Activated gamma-delta T cell treated with anti-CD3 and anti-CD28 coated beads, Interleukin-2, amount 50 U/mL, for 16 hours (primary cell): ENCODE data around the gene PLPPR1.

Source experiments
- DNase-seq: peaks from one replicate; pipeline ENCODE4 v3.0.0-alpha.2; 2020; ENCODE audit warnings: low read depth

The PLPPR1 gene

DNA sequence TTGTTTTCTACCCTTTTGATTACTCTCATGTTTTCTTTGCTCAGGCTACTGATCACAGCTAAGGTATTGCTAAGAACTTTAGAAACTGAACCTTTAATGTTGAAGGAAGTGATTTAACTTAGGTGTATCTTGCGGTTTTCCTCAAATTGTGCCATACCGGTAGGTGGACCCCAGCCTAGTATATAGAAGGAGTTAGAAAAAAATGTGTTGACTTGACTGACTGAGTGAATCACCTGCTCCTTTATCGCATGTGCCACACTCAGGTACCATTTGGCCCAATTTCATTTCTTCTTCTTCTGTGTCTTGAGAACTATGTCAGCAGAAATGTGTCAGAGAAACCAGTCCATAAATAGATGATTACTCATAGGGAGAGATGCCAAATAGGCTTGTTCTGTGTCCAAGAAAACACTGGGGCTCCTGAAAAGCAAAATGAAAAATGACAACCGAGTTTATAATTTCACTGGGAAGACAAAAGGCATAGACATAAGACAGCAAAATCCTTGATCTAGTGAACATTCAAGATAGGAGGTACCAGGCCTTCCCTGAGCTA is 19.4 kb downstream of the PLPPR1 start:
- no peak for DNase-seq

DNA sequence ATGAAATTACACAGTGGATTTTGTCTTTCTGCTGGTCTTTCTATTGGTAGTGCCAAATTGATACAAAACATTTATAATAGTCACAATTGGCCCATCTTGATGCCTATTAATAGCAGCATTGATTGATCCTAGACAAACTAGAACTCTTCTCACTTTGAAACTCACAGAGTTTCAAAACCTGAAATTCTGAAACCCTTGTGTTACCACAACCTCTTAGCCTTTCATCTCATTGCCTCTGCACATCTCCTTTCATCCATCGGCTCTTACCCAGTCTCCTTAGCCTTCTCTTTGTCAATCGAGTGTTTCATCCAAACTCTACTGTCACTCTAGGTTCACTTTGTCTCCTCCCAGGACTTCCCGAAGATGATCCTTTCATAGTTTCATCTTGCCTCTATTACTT is 22.1 kb downstream of the PLPPR1 start:
- DNase-seq, result no peak

DNA sequence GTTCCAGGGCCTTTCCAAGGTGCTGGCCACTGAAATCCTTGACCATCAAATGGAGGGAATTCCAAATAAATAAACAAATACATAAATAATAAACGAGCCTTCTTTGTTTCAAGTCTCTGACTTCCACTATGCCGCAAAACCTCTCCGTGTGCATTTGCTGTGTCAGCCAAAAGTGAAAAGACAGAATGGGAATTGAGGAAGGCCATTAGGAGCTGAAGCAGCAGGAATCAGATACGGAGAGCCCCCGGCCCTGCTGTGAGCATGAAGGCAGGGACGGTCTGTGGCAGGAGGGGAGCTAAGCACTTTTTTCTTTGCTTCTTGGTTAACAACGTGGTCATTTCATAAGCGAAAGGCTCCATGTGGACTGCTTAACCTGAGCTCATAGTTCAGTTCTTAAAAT is 26.1 kb downstream of the PLPPR1 start:
- DNase-seq, result no peak

DNA sequence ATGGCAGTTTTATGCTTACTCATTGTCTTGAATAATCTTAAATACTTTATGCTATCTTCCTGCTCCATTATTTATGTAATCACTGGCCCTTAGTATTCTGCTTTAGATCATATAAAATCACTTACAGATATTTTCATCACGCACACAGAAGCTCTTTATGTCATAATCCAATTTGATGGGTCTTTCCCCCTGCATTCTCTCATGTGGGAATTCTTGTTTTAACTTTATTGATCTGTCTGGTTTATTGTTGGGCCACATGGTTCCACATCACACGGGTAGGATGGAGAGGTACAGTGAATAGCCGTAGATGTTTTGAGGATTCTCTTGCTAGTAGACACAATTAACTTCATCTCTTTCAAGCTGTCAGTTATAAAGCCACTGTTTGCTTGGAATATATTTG is 27.0 kb downstream of the PLPPR1 start:
- DNase-seq, result no peak

DNA sequence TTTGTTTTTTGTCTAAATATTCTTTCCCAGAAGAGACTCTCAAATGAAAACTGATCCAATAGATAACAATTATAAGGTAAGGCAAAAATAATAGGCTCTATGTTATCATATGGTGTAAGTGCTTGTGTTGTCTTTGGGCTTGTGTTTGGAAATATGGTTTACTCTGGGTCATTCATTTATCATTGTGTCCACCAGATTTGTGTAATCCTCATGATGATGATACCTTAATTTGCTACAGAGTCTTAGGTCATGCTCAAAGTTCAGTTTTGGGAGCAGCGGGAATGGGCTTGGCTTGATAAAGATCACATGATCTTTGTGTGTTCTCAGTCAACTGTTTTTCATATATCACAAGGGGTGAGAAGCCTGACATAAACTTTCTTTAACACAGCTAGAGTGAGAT is 34.2 kb downstream of the PLPPR1 start:
- no peak for DNase-seq

DNA sequence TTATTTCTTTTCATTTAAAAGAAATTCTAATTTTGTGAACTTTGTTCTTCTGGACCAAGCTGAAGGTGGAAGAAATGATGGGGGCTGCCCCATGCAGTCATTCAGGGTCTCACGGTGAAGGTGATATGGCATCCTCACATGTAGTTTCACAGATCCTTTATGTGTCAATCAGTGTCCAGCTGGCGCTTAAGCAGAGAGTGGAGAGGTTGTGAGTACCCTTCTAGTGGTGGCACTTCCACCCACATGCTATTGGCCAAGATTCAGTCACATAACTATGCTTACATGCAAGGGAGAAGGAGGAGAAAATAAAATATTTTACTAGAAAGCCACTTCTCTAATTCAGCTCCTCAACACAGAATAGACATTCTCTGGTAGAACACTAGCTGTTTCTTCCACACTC is 34.7 kb downstream of the PLPPR1 start:
- no peak for DNase-seq

DNA sequence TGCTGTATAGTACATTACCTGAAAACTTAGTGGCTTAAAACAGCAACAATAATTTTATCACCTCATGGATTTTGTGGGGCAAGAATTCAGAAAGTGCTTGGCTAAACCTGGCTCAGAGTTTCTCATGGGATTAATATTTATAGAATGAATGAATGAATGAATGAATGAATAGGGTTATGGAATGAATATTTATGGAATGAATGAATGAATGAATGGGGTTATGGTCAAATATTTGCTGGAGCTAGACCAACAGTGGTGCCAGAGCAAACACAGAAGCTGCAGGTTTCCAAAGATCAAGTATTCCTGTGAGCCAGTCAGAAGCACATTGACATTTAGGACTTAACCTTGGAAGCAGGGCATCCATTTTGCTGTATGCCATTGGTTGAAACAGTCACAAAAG is 35.7 kb downstream of the PLPPR1 start:
- no peak for DNase-seq

DNA sequence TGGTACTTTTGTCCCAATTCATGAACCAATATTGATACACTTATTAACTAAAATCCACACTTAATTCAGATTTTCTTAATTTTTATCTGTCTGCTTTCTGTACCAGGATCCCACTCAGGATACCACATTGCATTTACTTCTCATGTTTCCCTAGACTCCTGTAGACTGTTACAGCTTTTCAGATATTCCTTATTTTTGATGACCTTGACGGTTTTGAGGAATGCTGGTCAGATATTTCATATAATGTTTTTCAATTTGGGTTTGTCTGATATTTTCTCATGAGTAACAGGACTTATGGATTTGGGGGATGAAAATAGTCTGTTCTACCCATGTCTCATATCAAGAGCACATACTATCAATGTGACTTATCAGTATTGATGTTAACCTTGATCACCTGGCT is 37.4 kb downstream of the PLPPR1 start:
- no peak for DNase-seq

DNA sequence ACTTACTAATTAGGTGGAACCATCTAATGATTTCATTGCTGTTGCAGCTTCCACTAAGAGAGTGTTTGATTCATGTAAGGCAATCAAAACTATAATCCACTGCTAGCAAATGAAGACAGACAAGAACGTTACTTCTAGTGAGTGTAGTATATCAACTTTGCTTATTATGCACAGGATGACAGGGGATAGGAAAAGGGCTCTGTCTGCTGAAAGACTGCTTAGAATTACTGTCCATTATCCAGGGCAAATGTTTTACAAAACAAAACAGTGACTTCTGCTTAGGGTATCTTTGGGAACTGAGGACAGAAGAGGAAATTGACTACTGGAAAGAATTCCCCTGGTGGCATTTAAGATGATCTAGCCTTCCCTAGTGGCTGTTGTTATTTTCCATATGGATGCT is 40.2 kb downstream of the PLPPR1 start:
- DNase-seq, result no peak

DNA sequence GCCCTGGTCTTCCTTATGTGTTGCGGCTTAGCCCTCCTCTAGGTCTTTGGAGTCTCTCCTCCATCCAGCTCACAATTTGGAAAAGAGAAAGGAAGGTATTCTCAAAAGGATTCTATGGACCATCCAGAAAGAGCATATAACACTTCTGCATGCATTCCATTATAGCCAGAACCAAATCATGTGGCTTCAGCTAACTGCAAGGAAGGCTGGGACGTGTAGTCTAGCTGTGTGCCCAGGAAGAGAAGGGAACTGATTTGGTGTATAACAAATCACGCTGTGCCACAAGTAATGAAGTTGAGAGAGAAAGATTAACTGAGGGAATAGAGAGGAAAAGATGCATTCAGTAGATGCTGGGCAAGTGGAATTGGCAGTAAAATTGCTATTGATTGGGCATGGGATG is 43.7 kb downstream of the PLPPR1 start:
- no peak for DNase-seq

DNA sequence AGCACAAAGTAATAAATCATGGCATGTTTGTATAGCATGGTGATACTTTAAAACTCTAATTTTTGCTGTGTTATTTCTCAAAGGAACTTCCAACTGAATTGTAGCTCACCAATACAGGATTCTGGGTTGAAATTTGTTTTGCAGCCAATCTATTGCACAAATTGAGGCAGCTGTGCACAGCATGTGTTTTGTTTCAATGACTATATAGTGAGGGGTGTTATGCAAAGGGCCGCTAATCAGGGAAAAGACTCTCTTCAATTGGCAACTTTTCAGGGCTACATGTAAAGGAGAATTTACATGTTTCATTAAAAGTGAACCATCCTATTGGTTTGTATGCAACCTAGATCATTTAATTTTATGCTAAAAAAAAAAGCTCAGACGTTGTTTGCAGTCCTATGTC is 44.6 kb downstream of the PLPPR1 start:
- DNase-seq, result no peak

DNA sequence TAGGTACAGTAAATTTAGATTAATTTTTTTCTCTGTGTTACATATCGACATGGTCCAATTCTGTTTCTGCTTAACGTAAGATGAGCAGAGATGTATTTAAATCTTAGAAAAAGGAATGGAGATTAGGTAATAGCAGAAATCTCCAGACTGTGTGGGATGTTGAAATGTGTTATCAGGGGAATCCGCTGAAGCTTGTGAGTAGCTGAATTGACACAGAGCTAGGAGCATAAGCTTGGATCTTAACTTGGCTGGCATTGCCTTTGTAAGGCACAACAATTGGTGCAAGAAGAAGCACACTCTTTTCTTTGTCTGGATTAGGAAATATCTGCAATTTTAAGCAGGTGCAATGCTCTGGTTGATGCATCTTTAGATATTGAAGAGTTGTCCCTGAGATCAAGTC is 53.1 kb downstream of the PLPPR1 start:
- no peak for DNase-seq

DNA sequence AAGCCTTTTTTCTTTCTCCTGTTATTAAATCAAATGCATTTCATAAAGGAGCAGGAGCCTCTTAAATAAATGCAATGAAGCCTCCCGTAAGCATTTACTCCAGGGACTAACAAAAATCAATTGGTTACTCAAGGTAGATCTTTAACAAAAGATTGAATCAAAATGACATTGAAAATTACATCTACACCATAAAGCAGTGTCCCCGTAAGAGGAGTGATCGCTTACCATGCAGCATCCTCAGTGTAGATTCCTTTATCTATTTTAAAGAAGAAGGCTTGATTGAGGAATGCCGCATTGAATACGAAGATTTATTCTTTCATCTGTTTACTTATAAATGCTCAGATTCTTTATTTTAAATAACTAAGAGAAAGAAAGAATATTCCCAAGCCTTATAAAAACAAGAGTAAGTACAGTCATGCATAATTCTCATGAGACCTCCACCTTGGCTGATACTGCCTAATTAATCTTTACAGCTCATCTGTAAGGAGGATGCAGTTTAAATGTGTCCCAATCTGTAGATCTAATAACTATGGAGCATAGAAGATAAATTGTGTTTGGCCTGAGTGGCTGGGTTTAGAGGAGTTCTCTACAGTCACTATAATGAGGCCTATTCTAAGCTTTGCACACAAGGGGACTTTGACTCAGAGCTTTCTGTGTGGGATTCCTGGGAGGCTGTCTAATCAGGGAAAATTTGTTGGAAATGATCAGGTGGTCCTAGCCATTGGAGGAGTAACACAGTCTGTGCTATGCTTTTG is 55.1 kb downstream of the PLPPR1 start:
- no peak for DNase-seq

DNA sequence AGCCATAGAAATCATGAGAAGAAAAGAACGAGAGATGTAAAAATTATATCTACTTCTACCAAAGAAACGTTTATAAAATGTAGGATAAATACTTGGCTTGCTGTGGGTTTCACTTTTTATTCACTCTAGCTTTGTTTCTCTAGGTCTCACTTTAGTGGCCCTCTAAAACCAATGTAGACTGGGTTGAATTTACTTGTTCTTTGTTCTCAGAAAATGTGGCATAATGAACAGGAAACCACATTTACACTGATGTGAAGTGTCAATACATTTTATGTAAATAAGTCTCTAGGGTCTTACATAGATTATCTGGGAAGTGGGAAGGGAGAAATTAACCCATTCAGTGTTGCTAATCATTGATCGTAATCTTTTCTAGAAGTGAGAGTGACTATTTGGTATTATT is 58.9 kb downstream of the PLPPR1 start:
- DNase-seq, result no peak

DNA sequence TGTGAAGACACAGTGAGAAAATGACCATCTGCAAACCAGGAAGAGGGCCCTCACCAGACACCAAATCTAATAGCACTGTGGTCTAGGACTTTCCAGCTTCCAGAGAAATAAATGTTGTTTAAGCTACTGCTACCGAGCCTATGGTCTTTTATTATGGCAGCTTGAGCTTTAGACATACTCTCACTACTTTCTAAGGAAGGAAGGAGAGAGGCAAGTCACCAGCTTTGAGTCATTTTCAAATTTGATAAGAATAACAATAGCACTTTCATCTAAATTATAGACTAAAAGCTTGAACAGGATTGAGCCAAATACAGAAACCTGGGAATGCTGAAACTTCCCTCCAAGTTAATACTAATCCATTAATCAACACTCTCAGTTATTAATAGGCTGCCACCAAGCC is 64.4 kb downstream of the PLPPR1 start:
- DNase-seq, result no peak

DNA sequence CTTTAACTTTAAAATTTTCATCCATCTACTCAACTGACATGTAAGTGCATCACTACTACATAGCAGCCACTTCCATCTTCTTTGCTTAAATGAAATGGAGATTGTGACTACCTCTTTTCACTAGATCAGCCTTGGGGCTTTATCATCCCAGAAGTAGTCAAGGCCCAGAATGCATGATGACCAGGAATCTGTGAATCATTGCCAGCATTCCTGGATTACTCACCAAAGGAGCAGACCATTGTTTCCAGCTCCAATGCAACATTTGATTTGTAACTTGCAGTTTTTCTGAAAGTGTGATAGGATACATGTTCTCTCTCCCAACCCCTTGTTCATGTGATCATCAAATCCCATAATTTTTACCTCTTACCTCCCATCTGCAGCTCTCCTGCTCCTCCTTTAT is 65.1 kb downstream of the PLPPR1 start:
- no peak for DNase-seq

DNA sequence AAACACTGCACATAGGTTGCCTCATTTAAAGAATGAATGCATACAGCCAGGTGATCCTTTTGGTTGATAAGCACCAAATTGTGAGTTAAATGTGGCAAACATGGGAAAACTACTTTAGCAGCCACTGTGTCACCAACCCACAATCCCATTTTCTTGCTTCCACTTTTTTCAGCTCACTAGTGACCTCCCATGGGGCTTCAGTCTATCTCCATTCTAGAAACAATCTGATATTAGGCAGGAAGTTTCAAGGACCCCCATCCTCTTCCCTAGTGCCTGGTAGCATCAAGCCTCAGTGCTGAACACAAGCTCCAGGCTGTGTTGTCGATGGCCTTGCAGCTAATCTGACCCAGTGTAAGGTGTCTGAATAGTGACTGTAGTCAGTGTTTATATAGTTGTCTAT is 66.2 kb downstream of the PLPPR1 start:
- DNase-seq, result no peak

DNA sequence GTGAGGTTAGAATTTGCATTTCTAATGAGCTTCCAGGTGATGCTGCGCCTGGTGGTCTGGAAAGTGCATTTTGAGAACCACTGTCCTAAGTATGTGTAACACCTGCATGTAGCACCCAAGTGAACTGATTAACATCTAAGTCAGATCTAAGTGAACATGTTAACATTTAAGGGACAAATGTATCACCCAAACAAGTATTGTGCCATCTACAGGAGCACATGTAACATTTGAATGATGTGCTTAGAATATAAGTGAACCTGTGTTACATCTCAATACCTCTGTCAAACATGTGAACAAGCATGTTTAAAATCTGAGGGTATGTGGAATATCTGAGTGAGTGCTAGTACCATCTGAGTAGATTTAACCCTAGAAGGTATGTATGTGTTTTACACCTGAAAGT is 68.7 kb downstream of the PLPPR1 start:
- DNase-seq, result no peak

DNA sequence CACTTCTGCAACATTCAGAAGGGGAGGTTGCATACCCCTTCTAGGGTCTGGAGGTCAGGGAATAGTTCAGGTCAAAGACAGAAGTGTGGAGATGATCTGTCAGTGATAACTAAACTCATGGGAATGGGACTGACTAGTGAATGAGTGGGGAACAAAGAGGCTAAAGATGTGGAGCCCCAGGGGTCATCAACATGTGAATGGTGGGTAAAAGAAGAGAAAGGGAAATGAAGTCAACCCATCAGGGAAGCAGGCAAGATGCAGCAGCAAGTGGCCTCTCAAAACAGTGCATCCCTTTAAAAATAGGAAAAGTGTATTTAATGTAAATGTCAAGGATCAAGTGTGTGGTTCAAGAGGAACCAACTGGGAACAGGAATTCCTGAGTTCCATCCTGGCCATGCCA is 69.9 kb downstream of the PLPPR1 start:
- DNase-seq, result no peak

DNA sequence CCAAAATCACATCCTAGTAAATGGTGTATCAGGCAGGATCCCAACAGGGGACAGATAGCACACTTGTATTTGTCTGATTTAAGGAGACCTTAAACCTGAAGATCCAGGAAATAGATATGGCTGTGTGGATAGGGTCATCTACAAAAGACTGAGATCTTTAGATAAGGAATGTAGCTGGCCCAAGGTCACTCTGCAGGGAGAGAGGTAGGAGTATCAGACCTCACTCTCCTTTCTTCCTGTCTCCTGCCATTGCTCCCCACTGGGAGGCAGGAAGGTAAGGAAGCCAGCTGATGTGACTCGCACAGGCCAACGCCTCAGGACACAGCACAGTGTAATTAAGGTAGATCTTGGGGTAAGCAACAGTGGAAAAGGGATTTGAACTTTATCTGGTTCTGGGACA is 85.8 kb downstream of the PLPPR1 start:
- DNase-seq, result no peak

DNA sequence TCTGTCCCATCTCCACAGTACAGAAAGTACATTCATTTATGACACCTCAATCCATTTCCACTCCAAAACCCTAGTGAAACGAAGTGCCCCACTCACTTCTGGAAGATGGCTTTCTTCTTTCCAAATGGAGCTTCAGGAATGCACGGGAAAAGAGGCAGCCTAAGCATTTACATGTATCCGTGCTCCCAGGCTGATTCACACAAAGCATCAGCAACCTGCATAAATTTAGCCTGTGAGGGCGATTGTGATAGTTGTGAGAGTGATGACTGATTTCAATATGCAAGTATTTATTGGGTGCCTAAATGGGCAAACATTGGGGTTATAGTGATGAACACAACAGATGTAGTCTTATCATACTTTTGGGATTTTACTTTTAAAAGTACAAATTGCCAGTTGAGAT is 86.6 kb downstream of the PLPPR1 start:
- DNase-seq, result no peak

DNA sequence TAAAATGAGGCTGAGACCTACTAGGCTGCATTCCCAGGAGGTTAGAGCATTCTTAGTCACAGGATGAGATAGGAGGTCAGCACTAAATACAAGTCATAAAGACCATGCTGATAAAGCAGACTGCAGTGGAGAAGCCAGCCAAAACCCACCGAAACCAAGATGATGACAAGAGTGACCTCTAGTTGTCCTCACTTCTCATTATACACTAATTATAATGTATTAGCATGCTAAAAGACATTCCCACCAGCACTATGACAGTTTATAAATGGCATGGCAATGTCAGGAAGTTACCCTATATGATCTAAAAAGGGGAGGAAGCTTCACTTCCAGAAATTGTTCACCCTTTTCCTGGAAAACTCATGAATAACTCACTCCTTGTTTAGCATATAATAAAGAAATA is 88.6 kb downstream of the PLPPR1 start:
- no peak for DNase-seq

DNA sequence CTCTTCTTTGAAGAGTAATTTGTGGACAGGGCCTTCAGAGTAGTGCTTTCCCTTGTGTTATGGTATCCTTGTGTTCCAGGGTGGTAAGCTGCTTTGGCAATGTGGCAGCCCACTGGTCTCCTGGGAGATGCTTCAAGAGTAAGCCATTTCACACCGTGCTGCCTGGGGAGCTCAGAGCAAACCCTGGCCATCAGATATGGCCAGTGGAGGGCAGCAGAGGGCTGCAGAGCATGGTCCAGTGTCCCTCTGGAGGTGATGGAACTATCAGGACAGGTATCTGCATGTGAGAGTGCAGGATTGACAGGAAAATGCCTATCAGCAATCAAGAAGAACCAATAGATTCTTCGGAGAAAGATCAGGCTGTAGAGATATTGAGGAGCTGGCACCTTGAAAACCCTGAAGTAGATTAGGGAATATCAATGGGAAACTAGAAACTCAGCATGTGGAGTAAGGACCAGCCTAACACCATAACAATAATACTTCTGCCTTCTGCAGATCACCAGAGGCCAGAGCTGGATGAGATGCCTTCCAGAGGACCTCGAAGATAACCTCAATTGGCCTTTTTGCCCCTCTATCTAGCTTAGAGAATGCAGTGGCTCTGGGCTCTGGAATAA is 90.8 kb downstream of the PLPPR1 start:
- DNase-seq, result no peak

DNA sequence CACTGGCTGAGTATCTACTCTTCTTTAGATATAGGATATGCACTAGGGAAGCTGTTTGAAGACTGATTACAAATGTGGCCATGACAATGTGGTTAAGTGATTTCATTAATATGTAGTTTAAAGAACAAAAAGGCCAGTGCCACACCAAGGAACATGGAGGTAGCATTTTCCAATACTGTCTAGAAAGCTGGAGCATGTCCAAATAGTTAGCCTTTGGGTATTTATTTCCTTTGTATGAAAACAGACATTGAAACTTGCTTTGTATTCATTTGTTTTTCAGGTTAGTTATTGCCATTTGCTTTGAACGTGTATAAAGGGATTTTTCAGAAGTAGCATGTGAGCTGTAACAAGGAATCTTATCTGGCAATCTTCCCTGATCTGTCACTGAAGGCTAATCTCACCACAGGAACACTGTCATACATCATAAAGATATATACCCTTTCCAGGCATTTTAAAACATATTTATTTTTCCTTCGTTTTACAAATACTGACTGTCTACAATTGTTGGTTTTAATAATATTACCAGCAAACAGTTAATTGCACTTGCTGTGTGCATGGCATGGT is 93.4 kb downstream of the PLPPR1 start:
- DNase-seq, result no peak
